HG02970 (cell line): Measurements from ENCODE around the gene ZNF831.

Source experiments
- ATAC-seq: cut with Tn5 transposase; IDR thresholded peaks from one replicate; pipeline ENCODE4 v1.9.1; 2021; ENCODE audit warnings: mild to moderate bottlenecking, moderate library complexity, moderate number of reproducible peaks; ENCODE audit not compliant: unreplicated experiment, low FRiP score

ZNF831 gene

GRCh38 chr20:59163631-59164530, at the start of gene ZNF831:
TSS of gene ZNF831 (plus strand) at chr20:59163821. CDS start at chr20:59191020, 27,199 bp downstream.
- no peak for ATAC-seq

DNA sequence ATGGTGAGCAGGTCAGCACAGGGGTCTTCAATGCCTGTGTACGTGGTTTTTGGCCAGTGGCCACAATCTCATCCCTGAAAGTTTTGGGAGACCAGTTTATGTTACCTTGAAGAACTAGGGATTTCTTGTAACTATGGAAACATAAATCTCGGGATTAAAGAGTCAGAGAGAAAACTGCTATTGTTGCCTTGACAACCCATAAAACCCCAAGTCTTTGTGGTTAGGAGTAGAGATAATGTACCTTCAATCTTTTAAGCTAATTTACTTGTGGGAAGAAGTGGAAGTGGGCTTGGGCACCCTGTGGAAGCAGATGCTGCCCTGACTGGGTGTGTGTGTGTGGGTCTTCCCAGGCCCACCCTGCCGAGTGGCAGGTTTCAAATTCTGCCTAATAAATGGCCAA, 46.1 kb upstream of the ZNF831 start:
- no peak for ATAC-seq

DNA sequence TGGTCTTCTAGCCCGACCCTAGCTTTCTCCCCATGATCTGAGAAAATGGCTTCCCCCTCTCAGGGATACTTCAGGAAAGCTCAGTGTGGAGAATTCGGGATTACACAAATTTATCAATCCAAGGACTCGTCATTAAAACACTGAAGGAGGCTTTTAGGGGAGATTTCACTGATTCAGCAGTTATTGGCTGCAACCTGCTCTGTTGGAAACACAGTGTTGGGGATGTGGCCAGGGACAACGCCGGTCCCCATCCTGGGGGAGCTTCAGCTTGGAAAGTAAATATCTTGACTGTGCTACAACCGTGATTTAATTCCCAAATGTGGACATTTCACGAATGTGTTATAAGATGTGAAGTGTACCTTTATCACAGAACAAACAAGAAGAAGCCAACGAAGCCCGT, 44.8 kb upstream of the ZNF831 start:
- no peak for ATAC-seq

DNA sequence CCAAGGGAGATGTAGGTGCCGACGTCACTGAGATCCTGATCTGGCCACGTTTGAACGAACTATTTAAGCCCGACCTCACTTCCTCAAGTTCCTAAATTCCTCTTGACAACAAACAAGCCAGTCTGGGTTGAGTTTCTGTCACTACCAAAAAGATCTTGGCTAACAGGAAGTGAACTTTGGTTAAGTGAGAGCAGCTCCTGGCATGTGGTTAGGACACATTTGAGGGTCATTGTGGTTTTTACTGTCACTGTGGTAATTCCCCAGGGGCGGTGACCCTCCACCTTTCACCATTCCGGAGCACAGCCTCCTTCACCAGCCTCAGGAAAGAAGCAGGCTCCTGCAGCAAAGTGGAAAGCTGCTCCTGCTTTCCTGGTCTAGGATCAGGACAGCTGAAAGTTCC, 43.1 kb upstream of the ZNF831 start:
- ATAC-seq, result no peak

DNA sequence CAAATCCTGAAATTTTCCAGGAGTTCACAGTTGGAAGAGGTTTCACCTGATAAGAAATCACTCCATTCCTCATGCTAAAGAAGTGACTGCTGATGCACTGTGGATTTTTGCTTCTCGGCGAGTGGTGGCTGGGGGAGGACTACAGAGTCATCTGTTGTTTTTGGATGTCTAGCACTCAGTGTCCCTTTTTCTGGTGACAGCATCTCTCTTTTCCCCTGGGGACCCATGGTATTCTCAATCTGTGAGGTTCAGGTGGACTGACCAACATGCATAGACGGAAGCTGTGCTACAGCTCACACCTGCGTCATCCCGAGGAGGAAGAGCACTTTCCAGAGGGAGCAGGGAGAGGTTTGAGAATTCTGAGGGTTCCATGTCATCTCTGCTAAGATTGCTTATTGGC, 42.7 kb upstream of the ZNF831 start:
- no peak for ATAC-seq

GRCh38 chr20:59121714-59122565, 41.7 kb upstream of the ZNF831 start:
- no peak for ATAC-seq

DNA sequence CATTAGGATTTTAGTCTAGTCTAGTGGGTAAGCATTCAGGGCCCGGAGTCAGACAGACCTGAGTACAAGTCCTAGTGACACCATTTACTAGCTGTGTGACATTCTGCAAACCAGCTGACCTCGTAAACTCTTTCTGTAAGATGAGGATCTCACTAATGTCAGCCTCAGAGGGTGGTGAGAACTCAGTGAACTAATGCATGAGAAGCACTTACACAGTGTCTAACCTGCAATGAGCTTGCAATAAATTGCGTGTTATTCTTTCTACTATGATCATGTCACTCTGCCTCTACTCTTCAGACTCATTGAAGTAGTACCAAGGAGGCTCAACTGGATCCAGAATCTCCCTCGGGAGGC, 41.1 kb upstream of the ZNF831 start:
- no peak for ATAC-seq

DNA sequence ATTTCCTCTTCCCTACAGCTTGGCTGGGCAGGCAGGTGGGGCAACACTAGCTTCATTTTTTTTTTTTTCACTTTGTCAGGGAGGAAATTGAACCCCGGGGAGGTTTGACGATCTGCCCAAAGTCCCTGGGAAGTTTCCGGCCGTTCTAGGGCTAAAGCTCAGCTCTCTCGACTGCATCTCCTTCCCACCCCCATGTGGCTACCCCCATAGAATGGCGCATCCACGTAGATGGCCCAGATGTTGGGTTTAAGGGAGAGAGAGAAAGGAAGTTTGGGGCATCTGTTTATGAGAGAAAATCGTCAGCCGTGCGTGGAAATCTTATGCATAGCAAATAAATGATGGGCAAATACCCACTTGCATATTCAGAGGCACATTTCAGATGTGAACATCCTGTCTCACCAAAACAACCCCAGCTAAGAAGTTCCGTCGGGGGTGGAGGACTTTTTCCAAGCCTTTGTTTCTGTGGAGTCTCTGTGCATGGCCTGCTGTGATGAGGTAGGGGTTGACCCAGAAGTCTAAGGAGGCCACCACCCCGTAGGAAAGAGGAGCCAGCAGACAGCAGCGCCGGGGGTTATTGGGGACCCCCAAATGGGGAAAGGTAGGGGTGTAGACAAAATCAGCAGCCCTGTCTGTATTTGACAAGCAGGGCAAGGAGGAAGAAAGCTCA, 40.5 kb upstream of the ZNF831 start:
- ATAC-seq, result no peak

DNA sequence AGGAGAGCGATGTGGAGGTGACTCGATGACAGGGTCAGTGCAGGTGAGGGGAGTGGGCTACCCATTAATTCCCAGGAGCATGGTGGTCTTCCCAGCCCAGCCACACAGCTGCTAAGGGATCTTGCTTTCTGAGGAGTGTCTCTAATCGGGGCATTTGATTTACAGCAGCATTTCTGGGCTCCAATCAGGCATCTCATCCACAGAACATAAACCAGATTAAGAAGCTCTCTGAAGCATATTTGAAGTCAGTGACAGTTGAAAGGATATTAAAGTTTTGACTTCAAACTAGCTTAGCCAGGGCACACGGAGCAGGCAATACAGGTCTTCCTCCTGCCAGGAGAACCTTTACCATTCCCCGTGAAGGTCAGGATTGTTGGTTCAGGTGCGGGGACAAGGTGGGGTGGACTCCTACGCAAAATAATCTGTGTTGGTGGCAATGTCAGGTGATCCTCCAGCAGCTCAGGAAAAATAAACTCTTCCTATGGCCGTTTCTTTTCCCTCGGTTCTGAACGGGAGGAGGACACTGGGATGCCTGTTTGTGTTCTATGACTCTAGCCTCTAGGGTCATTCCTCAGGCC, 39.9 kb upstream of the ZNF831 start:
- no peak for ATAC-seq

- no peak for ATAC-seq
These were observed 39.2 kb upstream of the ZNF831 start for GRCh38 chr20:59124296-59125029.

- ATAC-seq, result no peak
These were observed 38.3 kb upstream of the ZNF831 start for GRCh38 chr20:59125332-59125731.

DNA sequence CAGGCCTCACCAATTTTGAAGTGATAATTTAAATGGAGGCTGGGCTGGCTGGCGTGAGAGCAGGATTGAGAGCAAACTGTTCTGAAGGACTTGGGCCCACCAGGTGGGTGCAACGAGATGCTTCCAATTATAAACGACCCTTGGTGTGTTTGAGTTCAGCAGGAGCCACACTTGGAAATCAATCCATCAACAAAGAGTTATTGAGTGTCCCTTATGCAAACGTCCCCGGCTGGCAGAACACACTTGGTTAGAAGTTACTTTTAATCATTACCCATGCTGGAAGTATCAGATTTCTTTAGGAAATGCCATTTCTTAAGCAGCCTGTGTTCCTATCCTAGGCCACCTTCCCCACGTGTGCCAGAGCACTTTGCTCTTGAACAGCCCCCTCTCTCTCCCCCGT, 37.8 kb upstream of the ZNF831 start:
- no peak for ATAC-seq

DNA sequence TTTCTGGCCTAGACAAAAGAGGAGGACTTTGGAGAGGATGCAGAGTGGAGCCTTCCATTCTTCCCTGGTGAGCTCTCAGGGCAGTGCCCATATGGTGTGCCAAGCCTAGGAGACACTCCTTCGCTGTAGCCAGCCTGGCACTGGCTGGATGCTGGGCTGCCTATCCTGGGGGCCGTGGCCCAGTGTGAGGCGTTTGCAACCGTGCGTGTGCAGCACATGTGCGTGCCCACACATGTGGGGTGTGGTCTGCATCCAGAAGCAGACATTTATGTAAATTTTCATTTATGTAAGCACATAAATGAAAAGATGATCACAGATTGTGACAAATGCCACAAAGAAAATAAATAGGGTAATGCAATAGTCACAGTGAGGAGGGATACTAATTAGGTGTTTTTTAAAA, 35.8 kb upstream of the ZNF831 start:
- ATAC-seq, result no peak

- ATAC-seq, result no peak
These were observed 31.9 kb upstream of the ZNF831 start for GRCh38 chr20:59131551-59132285.

GRCh38 chr20:59134182-59134581, 29.4 kb upstream of the ZNF831 start:
- no peak for ATAC-seq

DNA sequence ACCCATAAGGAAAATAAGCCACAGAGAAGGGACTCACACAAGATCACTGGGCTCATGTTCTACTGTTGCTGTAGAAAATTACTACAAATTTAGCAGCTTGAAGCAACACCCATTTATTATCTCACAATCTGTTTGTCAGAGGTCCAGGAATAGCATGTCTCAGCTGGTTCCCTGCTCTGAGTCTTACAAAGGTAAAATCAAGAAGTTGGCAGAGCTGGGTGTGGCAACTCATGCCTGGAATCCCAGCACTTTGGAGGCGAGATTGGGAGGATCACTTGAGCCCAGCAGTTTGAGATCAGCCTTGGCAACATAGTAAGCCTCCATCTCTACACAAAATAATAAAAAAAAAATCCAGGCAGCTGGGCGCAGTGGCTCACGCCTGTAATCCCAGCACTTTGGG, 28.5 kb upstream of the ZNF831 start:
- ATAC-seq, result no peak

GRCh38 chr20:59136027-59136426, 27.6 kb upstream of the ZNF831 start:
- ATAC-seq, result no peak

- no peak for ATAC-seq
These were observed 26.1 kb upstream of the ZNF831 start for GRCh38 chr20:59137532-59137931.

DNA sequence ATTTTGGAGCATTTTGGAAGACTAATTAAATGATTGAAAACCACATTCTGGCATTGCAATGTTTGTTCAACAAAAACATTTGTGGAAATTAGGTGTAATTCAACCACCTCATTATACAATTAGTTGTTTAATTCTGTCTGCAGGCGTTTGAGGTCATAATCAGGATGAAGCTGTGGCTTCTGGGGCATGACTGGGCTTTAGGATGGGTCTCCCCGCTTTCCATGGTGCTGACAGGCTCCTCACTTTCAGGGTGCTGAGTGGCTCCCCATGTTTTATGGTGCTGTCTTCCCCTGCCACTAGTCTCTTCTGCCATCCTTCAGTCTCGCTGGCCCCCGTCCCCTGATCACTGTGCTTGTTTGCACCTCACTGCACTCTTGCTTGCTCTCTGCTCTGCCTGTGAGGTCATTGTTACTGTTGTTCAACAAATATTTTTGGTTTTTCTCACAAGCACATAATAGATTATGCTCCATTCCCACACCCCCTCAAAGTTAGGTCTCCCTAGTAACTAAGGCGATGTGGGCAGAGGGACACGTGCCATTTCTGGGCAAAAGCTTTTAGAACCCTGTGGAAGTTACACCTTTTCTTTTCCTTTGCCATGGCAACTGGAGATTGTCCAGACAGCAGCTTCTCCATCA, 25.4 kb upstream of the ZNF831 start:
- ATAC-seq, result no peak
